H1 (cell line): ENCODE results near the gene RDM1. TPM values are rescaled to one million over a fixed set of nuclear protein-coding genes. Genes with fewer than 3 reads are reported as not detected.
A peak's percentile ranks its signal among the peaks of the same experiment; 100 is the strongest.

Source experiments
- CTCF ChIA-PET: fragments of 300-600 bp; sonication (Branson Sonifier 250); formaldehyde crosslinking; loops from one replicate; lab custom pipeline; 2021; ENCODE audit not compliant: partially characterized antibody; lab: Charles Lee
- POLR2A ChIA-PET: fragments of 300-600 bp; sonication (Branson Sonifier 250); formaldehyde crosslinking; loops from one replicate; lab custom pipeline; 2021; ENCODE audit warnings: inconsistent platforms; ENCODE audit not compliant: partially characterized antibody; lab: Charles Lee
- DNase-seq, 2 experiments: peaks; one replicate each; pipeline versions ENCODE4 v3.0.0 to v3.0.0-alpha.2; 2010 to 2022; ENCODE audit warnings: low spot score in 2 of 2, low read depth in 1 of 2, mixed read lengths in 1 of 2
- FAIRE-seq: peaks from 2 replicates; lab custom pipeline; 2011; peaks lifted over from hg19 to GRCh38; lab: Jason Lieb, UNC
- H2AFZ ChIP-seq: 2 replicates; pipeline ENCODE4 v1.8.1; 2012; ENCODE audit warnings: low read length, inconsistent platforms
- H2AK5ac ChIP-seq: 2 replicates; pipeline ENCODE4 v1.6.1; 2013; ENCODE audit warnings: low read depth, low read length
- H2BK120ac ChIP-seq: replicated peaks from 2 replicates; pipeline ENCODE3; 2013; ENCODE audit warnings: low read depth, low read length, inconsistent platforms
- H2BK12ac ChIP-seq: 2 replicates; pipeline ENCODE4 v1.6.1; 2013; ENCODE audit warnings: low read depth, low read length
- H2BK15ac ChIP-seq: 2 replicates; pipeline ENCODE4 v1.6.1; 2013; ENCODE audit warnings: low read length
- H2BK20ac ChIP-seq: 2 replicates; pipeline ENCODE4 v1.6.1; 2013; ENCODE audit warnings: low read length
- H2BK5ac ChIP-seq: 2 replicates; pipeline ENCODE4 v1.6.1; 2013; ENCODE audit warnings: low read depth, low read length
- H3K14ac ChIP-seq: 2 replicates; pipeline ENCODE4 v1.6.1; 2013; ENCODE audit warnings: inconsistent platforms; ENCODE audit not compliant: insufficient read length
- H3K18ac ChIP-seq: 2 replicates; pipeline ENCODE4 v1.6.1; 2013; ENCODE audit warnings: low read length; ENCODE audit errors: extremely low read depth
- H3K23ac ChIP-seq: 2 replicates; pipeline ENCODE4 v1.6.1; 2013; ENCODE audit warnings: inconsistent platforms; ENCODE audit not compliant: insufficient read length
- H3K23me2 ChIP-seq: 2 replicates; pipeline ENCODE4 v1.6.1; 2013; ENCODE audit warnings: low read depth, low read length
- H3K27ac ChIP-seq: 2 replicates; pipeline ENCODE4 v1.6.1; 2011; ENCODE audit warnings: low read depth, low read length, inconsistent platforms
- H3K27me3 ChIP-seq, 4 experiments: replicated peaks in 1 of 4; 1 replicate in 1 of 4; 2 replicates in 3 of 4; pipeline versions ENCODE4 v1.6.1 to v1.8.1; 2011 to 2013; ENCODE audit warnings: low read length in 3 of 4, mild to moderate bottlenecking in 3 of 4, inconsistent platforms in 2 of 4, mixed read lengths in 2 of 4, moderate library complexity in 1 of 4; ENCODE audit not compliant: control insufficient read depth in 3 of 4, insufficient read depth in 3 of 4; ENCODE audit errors: extremely low read depth in 1 of 4
- H3K36me3 ChIP-seq, 4 experiments: 2 replicates each; pipeline versions ENCODE4 v1.6.1 to v1.8.1; 2011 to 2013; ENCODE audit warnings: mild to moderate bottlenecking in 4 of 4, low read length in 3 of 4, moderate library complexity in 2 of 4, control low read depth in 1 of 4, inconsistent platforms in 1 of 4; ENCODE audit not compliant: insufficient read depth in 4 of 4, control insufficient read depth in 2 of 4
- H3K4ac ChIP-seq: replicated peaks from 2 replicates; pipeline ENCODE3; 2013; ENCODE audit warnings: low read length, low read depth, mixed read lengths, inconsistent platforms; ENCODE audit not compliant: insufficient read length
- H3K4me1 ChIP-seq, 4 experiments: replicated peaks in 1 of 4; 1 replicate in 1 of 4; 2 replicates in 3 of 4; pipeline versions ENCODE4 v1.6.1 to v1.8.1; 2011 to 2013; ENCODE audit warnings: low read length in 3 of 4, inconsistent platforms in 2 of 4, mixed read lengths in 1 of 4; ENCODE audit not compliant: insufficient read depth in 4 of 4, control insufficient read depth in 3 of 4
- H3K4me2 ChIP-seq, 2 experiments: 2 replicates each; pipeline versions ENCODE4 v1.6.1 to v1.8.1; 2011 to 2013; ENCODE audit warnings: low read depth in 2 of 2, low read length in 2 of 2, control low read depth in 1 of 2, inconsistent platforms in 1 of 2, mild to moderate bottlenecking in 1 of 2; ENCODE audit not compliant: insufficient read depth in 1 of 2
- H3K4me3 ChIP-seq, 4 experiments: fragments of 200-600, 300-600 bp in 1 of 4; sonication (generic), shearing (Covaris generic), sonication (Bioruptor Twin) in 1 of 4; 2 replicates each; pipeline versions ENCODE4 v1.5.1 to v1.8.1; 2011 to 2016; ENCODE audit warnings: low read length in 4 of 4, low read depth in 3 of 4, control low read depth in 2 of 4, inconsistent platforms in 2 of 4, mild to moderate bottlenecking in 2 of 4, mixed read lengths in 1 of 4, moderate library complexity in 1 of 4; ENCODE audit not compliant: insufficient read depth in 2 of 4; ENCODE audit errors: extremely low read depth in 1 of 4
- H3K56ac ChIP-seq: replicated peaks from 2 replicates; pipeline ENCODE3; 2013; ENCODE audit warnings: low read depth, mild to moderate bottlenecking, mixed read lengths, low read length, inconsistent platforms; ENCODE audit not compliant: insufficient read length
- H3K79me1 ChIP-seq: 2 replicates; pipeline ENCODE4 v1.6.1; 2013; ENCODE audit warnings: low read depth, low read length, control low read depth
- H3K79me2 ChIP-seq, 2 experiments: 2 replicates each; pipeline versions ENCODE4 v1.6.1 to v1.8.1; 2012 to 2013; ENCODE audit warnings: low read length in 2 of 2, mild to moderate bottlenecking in 2 of 2, inconsistent platforms in 1 of 2; ENCODE audit not compliant: insufficient read depth in 2 of 2, control insufficient read depth in 1 of 2
- H3K9ac ChIP-seq, 4 experiments: replicated peaks in 1 of 4; 1 replicate in 1 of 4; 2 replicates in 3 of 4; pipeline versions ENCODE4 v1.6.1 to v1.8.1; 2011 to 2013; ENCODE audit warnings: low read depth in 3 of 4, low read length in 3 of 4, control low read depth in 2 of 4, mild to moderate bottlenecking in 2 of 4, moderate library complexity in 2 of 4, inconsistent platforms in 1 of 4; ENCODE audit errors: extremely low read depth in 1 of 4
- H3K9me3 ChIP-seq, 2 experiments: 2 replicates each; pipeline versions ENCODE4 v1.6.1 to v1.8.1; 2012 to 2013; ENCODE audit warnings: mild to moderate bottlenecking in 2 of 2, moderate library complexity in 2 of 2, control low read depth in 1 of 2, inconsistent platforms in 1 of 2, low read depth in 1 of 2, low read length in 1 of 2, mixed read lengths in 1 of 2; ENCODE audit not compliant: insufficient read depth in 2 of 2
- H4K20me1 ChIP-seq, 2 experiments: replicated peaks in 1 of 2; 2 replicates each; pipeline versions ENCODE3 to v1.8.1; 2011 to 2013; ENCODE audit warnings: inconsistent platforms in 2 of 2, low read length in 2 of 2, mild to moderate bottlenecking in 1 of 2; ENCODE audit not compliant: insufficient read depth in 2 of 2, control insufficient read depth in 1 of 2
- H4K5ac ChIP-seq: 2 replicates; pipeline ENCODE4 v1.6.1; 2013; ENCODE audit warnings: low read length, low read depth, mixed read lengths, inconsistent platforms; ENCODE audit not compliant: insufficient read length
- H4K8ac ChIP-seq: 2 replicates; pipeline ENCODE4 v1.8.0; 2013; ENCODE audit warnings: mild to moderate bottlenecking, moderate library complexity, low read length, inconsistent platforms; ENCODE audit not compliant: insufficient read depth; ENCODE audit errors: extremely low read depth
- H4K91ac ChIP-seq: replicated peaks from 2 replicates; pipeline ENCODE3; 2013; ENCODE audit warnings: low read length, mixed read lengths, inconsistent platforms; ENCODE audit not compliant: insufficient read length
- BRCA1 ChIP-seq: IDR thresholded peaks from 2 replicates; pipeline ENCODE4 v1.6.1; 2012; ENCODE audit warnings: low read depth, low read length, improper control_type of control experiment
- EGR1 ChIP-seq: IDR thresholded peaks from 2 replicates; pipeline ENCODE4 v1.6.1; 2011; ENCODE audit warnings: low read depth, low read length, borderline replicate concordance
- TCF12 ChIP-seq: IDR thresholded peaks from 2 replicates; pipeline ENCODE4 v1.6.1; 2011; ENCODE audit warnings: low read depth, mild to moderate bottlenecking, low read length
- polyA plus RNA-seq, 7 experiments: library from polyadenylated mRNA; depleted of rRNA in 3 of 7; stranded (reverse) in 5 of 7; unstranded in 2 of 7; fragments of >200 nt in 5 of 7; fragments of 200-250 nt in 2 of 7; gene quantifications; 1 replicate in 5 of 7; 2 replicates in 1 of 7; 4 replicates in 1 of 7; pipeline versions ENCODE4 v1.2.1 to v1.2.3, GENCODE V29; 2011 to 2013; ENCODE audit warnings: missing spikeins in 2 of 7, mixed read lengths in 2 of 7
- total RNA-seq: library from RNA; stranded (reverse); fragmentation: NEBNext Ultra II Directional; extraction: Animal tissue kit (Norgen Biotek cat#: 25700); gene quantifications from 2 replicates; pipeline ENCODE4 v1.2.1, GENCODE V29; 2021

RDM1 gene
- total and polyA plus RNA-seq, 2 of the 8 experiments (the other 6 are each of a cell fraction or from before 2014, with no cell fraction given): 7.3 to 9.7 TPM

GRCh38 chr17:35932586-35932985 lies 2.0 kb upstream of the RDM1 start:
- no peaks in the 10 kb centered on the region; the same call in none of the 2 replicates for H3K23me2 ChIP-seq
- no peaks in the 10 kb centered on the region for H3K79me1 ChIP-seq
- no peak overlapping the region for H3K14ac ChIP-seq
- POLR2A ChIA-PET: no interaction called here
- no peaks in the 10 kb centered on the region for H3K79me2 ChIP-seq
- no peak overlapping the region for H3K4me3 ChIP-seq
- H3K4ac ChIP-seq: no peak overlapping the region
- no peak overlapping the region for H4K91ac ChIP-seq
- H3K36me3 ChIP-seq: no peaks in the 10 kb centered on the region
- H3K4me1 ChIP-seq: peaks cover 0 to 6% (median 3%) of the 10 kb centered on the region in 4 experiments; a peak in 5 of 7 replicates
- H2BK15ac ChIP-seq: no peak overlapping the region
- FAIRE-seq (no peak), DNase-seq (no peak)
- H4K20me1 ChIP-seq: no peaks in the 10 kb centered on the region
- no peak overlapping the region for H2AK5ac ChIP-seq
- H3K27ac ChIP-seq: no peak overlapping the region
- no peak overlapping the region for H2BK20ac ChIP-seq
- H3K9me3 ChIP-seq: no peaks in the 10 kb centered on the region
- H4K8ac ChIP-seq: no peak overlapping the region
- H3K9ac ChIP-seq: no peak overlapping the region
- no peak overlapping the region for H3K4me2 ChIP-seq
- H2BK120ac ChIP-seq: no peak overlapping the region
- TF ChIP-seq TCF12 (no peak), EGR1 (no peak), BRCA1 (no peak)
- no peaks in the 10 kb centered on the region; a peak in 2 of 7 replicates for H3K27me3 ChIP-seq
- no peak overlapping the region for H3K56ac ChIP-seq
- CTCF ChIA-PET: interaction anchor here (0.5 to 2.1 kb wide), 4 partner anchors 15 to 105 kb away, joined by 3 to 8 read pairs (median 4); no protein-coding TSS in a partner anchor
- peak overlapping the region; percentile 61; the same call in 1 of the 2 replicates for H2AFZ ChIP-seq
- no peak overlapping the region for H4K5ac ChIP-seq
- H3K23ac ChIP-seq: no peak overlapping the region
- H2BK5ac ChIP-seq: no peak overlapping the region
- H3K18ac ChIP-seq: no peak overlapping the region
- no peak overlapping the region for H2BK12ac ChIP-seq
